Rectal smooth muscle tissue (tissue), 1 donor: ENCODE results near the gene RIC1.

ENCODE experiments used
- H3K27ac ChIP-seq: one replicate; pipeline ENCODE4 v1.7.0; 2013; ENCODE audit warnings: low read depth, low read length, inconsistent platforms
- H3K27me3 ChIP-seq: one replicate; pipeline ENCODE4 v1.7.0; 2013; ENCODE audit warnings: low read length; ENCODE audit not compliant: control insufficient read depth, insufficient read depth
- H3K36me3 ChIP-seq: one replicate; pipeline ENCODE4 v1.7.0; 2013; ENCODE audit warnings: low read length; ENCODE audit not compliant: control insufficient read depth, insufficient read depth
- H3K4me1 ChIP-seq: one replicate; pipeline ENCODE4 v1.7.0; 2013; ENCODE audit warnings: low read length; ENCODE audit not compliant: control insufficient read depth, insufficient read depth
- H3K4me3 ChIP-seq: one replicate; pipeline ENCODE4 v1.7.0; 2013; ENCODE audit warnings: low read length
- H3K9ac ChIP-seq: one replicate; pipeline ENCODE4 v1.7.0; 2013; ENCODE audit warnings: low read length

The RIC1 gene

DNA sequence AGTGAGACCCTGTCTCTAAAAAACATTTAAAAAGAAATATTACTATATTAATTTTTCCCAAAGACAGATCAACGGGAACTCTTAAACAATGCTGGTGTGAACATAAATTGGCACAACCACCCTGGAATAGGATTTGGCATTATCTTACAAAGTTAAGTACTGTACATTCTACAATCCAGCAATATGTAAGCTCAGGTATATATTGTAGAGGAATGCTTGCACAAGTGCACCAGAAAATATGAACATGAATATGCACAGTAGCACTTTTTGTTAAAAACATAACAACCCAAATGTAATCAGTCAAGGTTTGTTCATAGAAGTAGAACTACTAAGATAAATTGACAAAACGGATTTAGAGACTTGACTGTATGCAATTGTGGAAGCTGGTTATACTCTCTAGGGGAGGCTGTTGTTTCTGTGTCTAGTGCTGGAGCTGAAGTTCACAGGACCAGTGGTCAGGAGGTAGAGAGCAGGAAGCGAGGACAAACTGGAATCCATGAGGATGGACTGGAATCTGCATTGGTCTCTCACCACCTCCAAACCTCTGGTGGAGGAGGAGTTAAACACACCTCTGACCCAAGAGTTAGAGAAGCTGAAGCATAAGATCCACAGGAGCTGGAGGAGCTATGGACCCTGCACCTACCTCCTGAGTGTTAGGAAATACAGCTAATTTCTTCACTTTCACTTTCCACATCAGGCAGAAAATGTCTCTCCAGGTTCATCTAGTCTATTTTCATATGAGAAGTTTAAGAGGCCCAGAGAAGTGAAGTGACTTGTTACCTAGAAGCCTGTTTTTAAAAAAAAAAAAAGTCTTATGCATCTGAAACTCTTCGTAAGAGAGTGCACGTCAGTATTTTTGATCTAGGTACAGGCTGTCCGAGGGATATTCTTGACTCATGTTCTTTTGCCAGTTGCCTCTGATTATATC, 20.3 kb upstream of the RIC1 start:
- Histone ChIP-seq H3K4me1 (no peaks in the 10 kb centered on the region), H3K36me3 (no peaks in the 10 kb centered on the region), H3K4me3 (peak overlapping the region; percentile 60), H3K27me3 (no peaks in the 10 kb centered on the region), H3K27ac (no peak overlapping the region), H3K9ac (no peak overlapping the region)

DNA sequence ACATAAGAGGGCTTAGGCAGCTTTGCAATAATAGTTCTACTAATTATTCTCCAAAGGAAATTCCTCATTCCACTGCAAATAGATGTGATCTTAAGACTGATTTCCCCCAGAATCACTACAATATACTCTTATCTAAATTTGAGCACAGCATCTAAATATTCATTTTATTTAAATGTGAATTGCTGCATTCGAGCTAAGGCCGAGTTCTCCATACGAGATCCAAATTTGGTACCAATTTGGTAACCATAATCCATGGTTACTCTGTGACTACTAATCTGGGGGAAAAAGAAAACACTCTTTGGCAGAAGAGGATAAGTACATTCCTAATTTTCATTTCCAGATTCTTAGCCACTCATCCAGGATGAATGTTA, 19.7 kb upstream of the RIC1 start:
- H3K27ac ChIP-seq = no peak overlapping the region
- peak overlapping the region; percentile 60 for H3K4me3 ChIP-seq
- H3K9ac ChIP-seq = no peak overlapping the region
- no peaks in the 10 kb centered on the region for H3K36me3 ChIP-seq
- no peaks in the 10 kb centered on the region for H3K27me3 ChIP-seq
- H3K4me1 ChIP-seq = no peaks in the 10 kb centered on the region

DNA sequence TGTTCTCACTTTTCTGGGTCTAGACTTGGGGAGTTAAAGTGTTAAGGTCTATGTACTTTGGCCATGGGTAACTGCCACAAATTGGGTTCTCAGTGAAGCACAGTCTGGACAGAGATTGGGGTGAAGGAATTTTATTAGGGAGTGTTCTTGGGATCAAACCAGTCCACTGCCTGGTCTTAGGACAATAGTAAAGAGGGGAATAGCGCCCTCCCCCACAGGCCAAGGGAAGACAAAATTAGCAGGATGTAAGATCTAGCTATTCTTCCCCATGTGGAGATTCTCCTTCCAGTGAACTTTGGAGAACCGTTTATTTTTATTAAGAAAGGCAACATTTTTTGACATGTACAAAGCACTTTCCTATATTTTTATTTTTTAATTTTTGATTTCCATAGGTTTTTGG, 18.4 kb upstream of the RIC1 start:
- Histone ChIP-seq H3K4me1 (no peaks in the 10 kb centered on the region), H3K27ac (no peak overlapping the region), H3K9ac (no peak overlapping the region), H3K36me3 (no peaks in the 10 kb centered on the region), H3K27me3 (no peaks in the 10 kb centered on the region), H3K4me3 (no peak overlapping the region)

DNA sequence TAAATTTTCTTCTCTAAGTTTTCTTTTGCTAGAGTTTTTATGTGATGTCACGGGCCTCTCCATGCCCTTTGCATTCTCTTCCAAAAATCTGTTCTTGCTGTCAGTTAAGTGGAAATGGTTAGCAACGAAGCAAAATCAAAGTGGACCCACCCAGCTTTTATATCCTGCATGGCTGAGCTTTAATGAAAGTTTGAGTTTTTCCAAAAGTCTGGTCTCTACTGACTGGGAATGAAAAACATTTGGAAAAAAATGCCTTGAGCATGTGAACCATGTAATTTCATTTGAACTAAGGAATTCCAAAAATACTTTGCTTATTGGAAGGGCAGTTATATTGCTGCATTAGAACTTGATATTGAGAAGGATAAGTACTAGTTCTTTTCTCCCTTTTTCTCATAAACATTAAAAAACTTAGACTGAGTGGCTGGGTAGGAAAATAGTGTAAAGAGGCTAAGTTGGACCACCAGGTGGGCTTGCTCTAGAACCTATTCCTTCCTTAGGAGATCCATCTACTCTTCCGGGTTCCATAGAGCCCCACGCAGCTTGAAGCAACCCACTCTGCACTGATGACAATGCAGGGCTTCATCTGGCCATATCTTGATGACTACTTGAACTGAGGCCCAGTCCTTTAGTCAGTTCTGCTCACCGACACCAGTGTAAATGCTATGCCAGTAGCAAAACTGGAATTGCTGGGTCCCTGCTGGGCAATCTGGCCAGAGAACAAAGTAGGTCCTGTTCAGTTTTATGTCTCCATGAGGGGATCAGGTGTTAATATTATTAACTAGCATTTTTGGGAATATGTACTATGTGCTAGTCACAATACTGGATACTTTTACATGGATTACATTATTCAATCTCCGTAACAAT, 17.4 kb upstream of the RIC1 start:
- Histone ChIP-seq H3K4me3 (no peak overlapping the region), H3K36me3 (no peaks in the 10 kb centered on the region), H3K4me1 (no peaks in the 10 kb centered on the region), H3K27ac (no peak overlapping the region), H3K9ac (no peak overlapping the region), H3K27me3 (no peaks in the 10 kb centered on the region)

DNA sequence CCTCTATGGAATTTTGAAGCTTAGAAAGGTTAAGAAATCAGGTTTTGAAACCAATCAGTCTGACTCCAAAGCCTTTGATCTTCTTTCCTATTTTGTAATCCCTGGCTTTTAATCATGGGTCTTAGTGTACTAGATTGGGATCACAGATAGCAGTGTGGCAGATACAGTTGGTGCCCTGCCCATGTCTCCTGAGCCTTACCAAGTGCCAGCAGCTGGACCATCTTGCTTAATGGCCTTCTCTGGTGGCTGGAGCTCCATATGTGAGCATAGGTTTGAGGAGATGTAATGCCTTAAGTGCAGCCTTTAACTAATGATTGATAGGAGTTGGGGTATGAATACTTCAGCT, 16.7 kb upstream of the RIC1 start:
- H3K27ac ChIP-seq = no peak overlapping the region
- no peaks in the 10 kb centered on the region for H3K27me3 ChIP-seq
- no peak overlapping the region for H3K4me3 ChIP-seq
- H3K36me3 ChIP-seq = no peaks in the 10 kb centered on the region
- H3K9ac ChIP-seq = no peak overlapping the region
- H3K4me1 ChIP-seq = no peaks in the 10 kb centered on the region

DNA sequence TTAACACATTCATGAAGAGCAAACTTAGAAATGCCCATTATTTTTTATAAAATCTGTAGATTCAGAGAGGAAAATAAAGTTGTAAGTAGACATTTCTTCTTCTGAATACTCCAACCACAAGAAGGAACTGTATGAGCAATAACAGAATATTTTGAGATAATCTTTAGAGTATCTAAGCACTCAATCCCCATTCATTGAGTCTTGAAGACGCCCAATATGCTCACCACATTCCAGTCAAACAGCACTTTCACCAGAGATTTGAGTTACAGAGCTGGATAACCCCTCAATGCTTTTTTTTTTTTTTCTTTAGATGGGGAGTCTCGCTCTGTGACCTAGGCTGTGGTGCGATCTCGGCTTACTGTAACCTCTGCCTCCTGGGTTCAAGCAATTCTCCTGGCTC, 14.7 kb upstream of the RIC1 start:
- no peak overlapping the region for H3K27ac ChIP-seq
- no peaks in the 10 kb centered on the region for H3K27me3 ChIP-seq
- H3K4me3 ChIP-seq = no peak overlapping the region
- no peak overlapping the region for H3K9ac ChIP-seq
- no peaks in the 10 kb centered on the region for H3K36me3 ChIP-seq
- no peaks in the 10 kb centered on the region for H3K4me1 ChIP-seq

DNA sequence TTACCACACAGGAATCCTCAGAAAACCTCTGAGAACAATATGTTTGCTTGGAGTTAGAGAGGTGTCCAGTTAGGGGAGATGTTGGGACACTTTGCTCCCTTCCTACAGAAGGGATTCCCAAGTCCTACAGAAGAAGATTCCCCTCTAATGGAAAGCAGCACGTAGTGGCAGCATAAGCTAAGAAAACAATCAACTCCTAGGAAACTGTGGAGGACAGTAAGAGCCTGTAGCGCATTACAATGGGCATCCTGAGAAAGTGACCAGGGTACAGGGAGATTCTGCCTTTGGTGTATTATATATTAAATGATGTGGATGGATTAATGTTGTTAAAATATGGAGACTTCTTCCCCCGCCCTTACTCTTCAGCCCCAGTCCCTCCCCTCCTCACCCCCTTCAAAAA, 13.9 kb upstream of the RIC1 start:
- H3K9ac ChIP-seq = no peak overlapping the region
- no peaks in the 10 kb centered on the region for H3K36me3 ChIP-seq
- H3K27ac ChIP-seq = no peak overlapping the region
- no peak overlapping the region for H3K4me3 ChIP-seq
- no peaks in the 10 kb centered on the region for H3K27me3 ChIP-seq
- no peaks in the 10 kb centered on the region for H3K4me1 ChIP-seq

DNA sequence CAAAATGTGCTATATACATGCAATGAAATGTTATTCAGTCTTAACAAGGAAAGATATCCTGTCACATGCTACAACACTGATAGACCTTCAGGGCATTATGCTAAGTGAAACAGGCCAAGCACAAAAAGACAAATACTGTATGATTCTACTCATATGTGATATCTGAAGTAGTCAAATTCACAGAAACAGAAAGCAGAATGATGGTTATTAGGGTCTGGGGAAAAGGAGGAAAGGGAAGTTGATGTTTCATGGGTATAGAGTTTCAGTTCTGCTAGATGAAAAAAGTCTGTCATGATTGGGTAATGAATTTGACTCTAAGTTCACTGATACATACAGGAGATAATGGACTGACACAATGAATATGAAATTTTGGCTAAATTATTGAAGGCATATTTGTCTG, 11.2 kb upstream of the RIC1 start:
- no peaks in the 10 kb centered on the region for H3K4me1 ChIP-seq
- no peak overlapping the region for H3K27ac ChIP-seq
- H3K9ac ChIP-seq = no peak overlapping the region
- H3K4me3 ChIP-seq = no peak overlapping the region
- H3K36me3 ChIP-seq = no peaks in the 10 kb centered on the region
- no peaks in the 10 kb centered on the region for H3K27me3 ChIP-seq

DNA sequence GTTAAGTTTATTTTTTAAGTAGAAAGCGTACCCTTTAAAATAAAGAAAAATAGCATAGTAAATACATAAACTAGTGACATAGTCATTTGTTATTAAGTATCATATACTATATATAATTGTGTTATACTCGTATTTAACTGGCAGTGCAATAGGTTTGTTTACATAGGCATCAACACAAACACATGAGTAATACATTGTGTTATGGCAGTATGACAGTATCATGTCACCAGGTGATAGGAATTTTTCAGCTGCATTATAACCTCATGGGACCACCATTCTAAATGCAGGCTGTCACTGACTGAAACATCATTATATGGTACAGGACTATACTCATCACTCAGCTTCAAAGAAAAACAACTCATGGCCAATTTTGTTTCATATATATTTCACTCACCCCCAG, 8.4 kb upstream of the RIC1 start:
- no peaks in the 10 kb centered on the region for H3K36me3 ChIP-seq
- H3K4me3 ChIP-seq = no peak overlapping the region
- no peak overlapping the region for H3K9ac ChIP-seq
- H3K4me1 ChIP-seq = no peaks in the 10 kb centered on the region
- no peaks in the 10 kb centered on the region for H3K27me3 ChIP-seq
- H3K27ac ChIP-seq = no peak overlapping the region

DNA sequence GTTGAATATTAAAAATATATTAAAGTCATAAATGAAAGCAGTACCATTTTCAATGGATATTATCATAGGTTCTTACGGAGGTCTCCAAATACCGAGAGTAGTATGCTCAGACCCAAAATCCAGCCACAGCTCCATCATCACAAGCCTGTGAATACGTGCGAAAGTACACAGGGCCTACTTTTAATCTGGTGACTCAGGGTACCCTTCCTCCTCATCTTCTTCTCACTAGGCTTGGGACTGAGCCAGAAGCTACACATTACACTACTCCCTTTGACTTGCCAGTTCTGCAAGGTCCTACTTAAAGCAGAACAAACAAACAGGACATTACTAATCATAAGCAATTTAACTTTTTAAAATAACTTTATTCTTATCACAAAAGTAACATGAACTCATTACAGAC, 7.6 kb upstream of the RIC1 start:
- no peak overlapping the region for H3K9ac ChIP-seq
- H3K27me3 ChIP-seq = no peaks in the 10 kb centered on the region
- H3K4me3 ChIP-seq = no peak overlapping the region
- H3K36me3 ChIP-seq = no peaks in the 10 kb centered on the region
- H3K27ac ChIP-seq = no peak overlapping the region
- no peaks in the 10 kb centered on the region for H3K4me1 ChIP-seq

DNA sequence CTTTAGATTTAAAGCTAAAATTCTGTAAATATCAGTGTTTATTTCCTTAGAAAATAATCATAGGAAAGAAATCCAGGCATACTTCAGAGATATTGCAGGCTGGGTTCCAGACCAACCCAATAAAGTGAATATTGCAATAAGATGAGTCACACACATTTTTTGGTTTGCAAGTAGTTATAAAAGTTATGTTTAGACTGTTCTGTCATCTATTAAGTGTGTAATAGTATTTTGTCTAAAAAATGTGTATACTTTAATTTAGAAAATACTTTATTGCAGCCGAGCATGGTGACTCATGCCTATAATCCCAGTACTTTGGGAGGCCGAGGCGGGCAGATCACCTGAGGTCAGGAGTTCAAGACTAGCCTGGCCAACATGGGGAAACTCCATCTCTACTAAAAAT, 6.9 kb upstream of the RIC1 start:
- Histone ChIP-seq H3K4me3 (no peak overlapping the region), H3K9ac (no peak overlapping the region), H3K27me3 (no peaks in the 10 kb centered on the region), H3K36me3 (no peaks in the 10 kb centered on the region), H3K27ac (no peak overlapping the region), H3K4me1 (no peaks in the 10 kb centered on the region)

DNA sequence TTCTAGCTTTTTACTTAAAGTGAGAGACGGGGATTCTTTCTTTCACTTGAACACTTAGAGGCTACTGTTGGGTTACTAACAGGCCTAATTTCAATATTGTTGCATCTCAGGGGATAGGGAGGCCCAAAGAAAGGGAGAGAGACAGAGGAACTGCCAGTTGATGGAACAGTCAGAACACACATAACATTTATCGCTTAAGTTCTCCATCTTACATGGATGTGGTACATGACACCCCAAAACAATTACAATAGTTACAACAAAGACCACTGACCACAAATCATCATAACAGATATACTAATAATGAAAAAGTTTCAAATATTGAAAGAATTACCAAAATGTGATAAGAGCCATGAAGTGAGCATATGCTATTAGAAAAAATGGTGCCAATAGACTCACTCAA, 4.3 kb upstream of the RIC1 start:
- no peak overlapping the region for H3K9ac ChIP-seq
- peaks cover 3% of the 10 kb centered on the region for H3K4me1 ChIP-seq
- no peaks in the 10 kb centered on the region for H3K36me3 ChIP-seq
- H3K27me3 ChIP-seq = no peaks in the 10 kb centered on the region
- H3K27ac ChIP-seq = no peak overlapping the region
- no peak overlapping the region for H3K4me3 ChIP-seq
